Measurements from ENCODE around the gene RASGRP4.

The RASGRP4 gene

DNA sequence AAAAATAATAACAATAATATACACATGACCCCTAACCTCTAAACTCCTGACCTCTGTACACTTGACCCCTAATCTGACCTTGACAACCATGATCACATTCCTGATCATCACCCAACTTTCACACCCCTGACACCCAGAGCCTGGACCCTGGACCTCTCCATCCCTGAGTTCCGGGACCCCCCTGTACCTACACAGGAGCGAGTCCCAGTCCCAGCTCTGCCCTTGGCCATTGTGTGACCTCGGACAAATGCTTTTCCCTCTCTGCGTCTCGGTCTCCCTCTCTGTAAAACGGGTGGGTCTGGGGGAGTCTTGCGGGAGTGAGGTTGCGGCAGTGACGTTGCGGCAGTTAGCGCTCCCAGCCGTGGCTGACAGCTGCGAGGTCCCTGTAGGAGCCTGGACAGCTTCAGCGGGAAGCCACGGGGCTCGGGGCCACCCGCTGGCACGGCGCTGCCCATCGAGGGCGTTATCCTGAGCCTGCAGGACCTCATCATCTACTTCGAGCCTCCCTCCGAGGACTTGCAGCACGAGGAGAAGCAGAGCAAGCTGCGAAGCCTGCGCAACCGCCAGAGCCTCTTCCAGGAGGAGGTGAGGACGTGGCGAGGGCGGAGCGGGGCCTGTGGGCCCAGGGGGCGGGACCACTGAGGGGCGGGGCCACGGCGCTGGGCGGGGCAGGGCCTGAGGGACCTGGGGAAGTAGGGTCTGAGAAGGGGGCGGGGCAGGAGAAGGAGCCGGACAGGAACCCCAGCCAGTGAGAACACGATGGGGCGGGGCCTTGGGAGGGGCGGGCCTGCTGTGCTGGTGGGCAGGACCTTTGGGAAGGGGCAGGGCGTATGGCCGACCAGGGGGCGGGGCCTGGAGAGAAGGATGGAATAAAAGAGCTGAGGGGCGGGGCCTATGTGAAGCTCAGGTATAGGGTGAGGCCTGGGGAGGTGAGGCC is 26.7 kb upstream of the RASGRP4 start:
- peak; percentile 22; the same call in 2 of the 3 replicates for ATAC-seq
- TF ChIP-seq PPARA (CRISPR knock-in tag; IDR thresholded peaks at IDR 0.05; ENCODE audit: borderline replicate concordance) (no peak), GLIS3 (CRISPR knock-in tag; IDR thresholded peaks at IDR 0.05) (no peak), TOX (CRISPR knock-in tag; IDR thresholded peaks at IDR 0.05; ENCODE audit: borderline replicate concordance) (no peak), RARB (CRISPR knock-in tag; IDR thresholded peaks at IDR 0.05) (no peak)
- TF ChIP-seq, protein P1, sequence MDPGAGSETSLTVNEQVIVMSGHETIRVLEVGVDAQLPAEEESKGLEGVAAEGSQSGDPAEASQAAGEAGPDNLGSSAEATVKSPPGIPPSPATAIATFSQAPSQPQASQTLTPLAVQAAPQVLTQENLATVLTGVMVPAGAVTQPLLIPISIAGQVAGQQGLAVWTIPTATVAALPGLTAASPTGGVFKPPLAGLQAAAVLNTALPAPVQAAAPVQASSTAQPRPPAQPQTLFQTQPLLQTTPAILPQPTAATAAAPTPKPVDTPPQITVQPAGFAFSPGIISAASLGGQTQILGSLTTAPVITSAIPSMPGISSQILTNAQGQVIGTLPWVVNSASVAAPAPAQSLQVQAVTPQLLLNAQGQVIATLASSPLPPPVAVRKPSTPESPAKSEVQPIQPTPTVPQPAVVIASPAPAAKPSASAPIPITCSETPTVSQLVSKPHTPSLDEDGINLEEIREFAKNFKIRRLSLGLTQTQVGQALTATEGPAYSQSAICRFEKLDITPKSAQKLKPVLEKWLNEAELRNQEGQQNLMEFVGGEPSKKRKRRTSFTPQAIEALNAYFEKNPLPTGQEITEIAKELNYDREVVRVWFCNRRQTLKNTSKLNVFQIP (CRISPR knock-in tag; IDR thresholded peaks at IDR 0.05; ENCODE audit: borderline replicate concordance, low read depth), result no peak

DNA sequence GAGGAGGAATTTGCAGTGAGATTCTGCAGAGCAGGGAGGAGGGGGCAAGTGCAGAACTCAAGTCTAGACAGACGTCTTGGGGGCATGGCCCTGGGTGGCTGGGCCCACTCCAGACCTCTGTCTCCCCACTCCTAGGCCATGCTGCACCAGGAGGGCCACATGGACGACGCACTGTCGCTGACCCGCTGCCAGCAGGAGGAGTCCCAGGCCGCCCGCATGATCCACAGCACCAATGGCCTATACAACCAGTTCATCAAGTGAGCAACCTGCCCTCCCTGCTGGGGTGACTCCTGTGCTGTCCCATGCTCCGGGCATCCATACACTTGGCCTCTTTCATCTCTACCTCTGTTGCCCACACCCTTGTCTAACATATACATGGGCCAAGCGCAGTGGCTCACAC is 25.6 kb upstream of the RASGRP4 start:
- no peak for ATAC-seq
- TF ChIP-seq SNAI2 (CRISPR knock-in tag; IDR thresholded peaks at IDR 0.05) (no peak), ZNF8 (CRISPR knock-in tag; IDR thresholded peaks at IDR 0.05) (no peak), ARNTL (CRISPR knock-in tag; IDR thresholded peaks at IDR 0.05; ENCODE audit: borderline replicate concordance, low read depth) (no peak), ZNF70 (CRISPR knock-in tag; IDR thresholded peaks at IDR 0.05) (no peak), BACH2 (CRISPR knock-in tag; IDR thresholded peaks at IDR 0.05; ENCODE audit: borderline replicate concordance) (no peak), ZNF565 (CRISPR knock-in tag; conservative IDR thresholded peaks at IDR 0.05; ENCODE audit: low read depth) (no peak), CSDC2 (CRISPR knock-in tag; IDR thresholded peaks at IDR 0.05) (no peak), OSR1 (CRISPR knock-in tag; IDR thresholded peaks at IDR 0.05) (no peak), TCF4 (CRISPR knock-in tag; IDR thresholded peaks at IDR 0.05; ENCODE audit: borderline replicate concordance) (no peak), RARB (CRISPR knock-in tag; IDR thresholded peaks at IDR 0.05) (no peak), ZC3H10 (CRISPR knock-in tag; IDR thresholded peaks at IDR 0.05) (no peak), ZFP3 (CRISPR knock-in tag; IDR thresholded peaks at IDR 0.05) (no peak), GLIS3 (CRISPR knock-in tag; IDR thresholded peaks at IDR 0.05) (no peak), TOX (CRISPR knock-in tag; IDR thresholded peaks at IDR 0.05; ENCODE audit: borderline replicate concordance) (no peak), PPARA (CRISPR knock-in tag; IDR thresholded peaks at IDR 0.05; ENCODE audit: borderline replicate concordance) (no peak), ZFP30 (CRISPR knock-in tag; IDR thresholded peaks at IDR 0.05) (no peak)
- TF ChIP-seq, protein P2, sequence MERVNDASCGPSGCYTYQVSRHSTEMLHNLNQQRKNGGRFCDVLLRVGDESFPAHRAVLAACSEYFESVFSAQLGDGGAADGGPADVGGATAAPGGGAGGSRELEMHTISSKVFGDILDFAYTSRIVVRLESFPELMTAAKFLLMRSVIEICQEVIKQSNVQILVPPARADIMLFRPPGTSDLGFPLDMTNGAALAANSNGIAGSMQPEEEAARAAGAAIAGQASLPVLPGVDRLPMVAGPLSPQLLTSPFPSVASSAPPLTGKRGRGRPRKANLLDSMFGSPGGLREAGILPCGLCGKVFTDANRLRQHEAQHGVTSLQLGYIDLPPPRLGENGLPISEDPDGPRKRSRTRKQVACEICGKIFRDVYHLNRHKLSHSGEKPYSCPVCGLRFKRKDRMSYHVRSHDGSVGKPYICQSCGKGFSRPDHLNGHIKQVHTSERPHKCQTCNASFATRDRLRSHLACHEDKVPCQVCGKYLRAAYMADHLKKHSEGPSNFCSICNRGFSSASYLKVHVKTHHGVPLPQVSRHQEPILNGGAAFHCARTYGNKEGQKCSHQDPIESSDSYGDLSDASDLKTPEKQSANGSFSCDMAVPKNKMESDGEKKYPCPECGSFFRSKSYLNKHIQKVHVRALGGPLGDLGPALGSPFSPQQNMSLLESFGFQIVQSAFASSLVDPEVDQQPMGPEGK (CRISPR knock-in tag; IDR thresholded peaks at IDR 0.05; ENCODE audit: borderline replicate concordance), result no peak
- TF ChIP-seq, protein P1 (CRISPR knock-in tag; IDR thresholded peaks at IDR 0.05; ENCODE audit: borderline replicate concordance, low read depth), result no peak
- TF ChIP-seq, protein P3, sequence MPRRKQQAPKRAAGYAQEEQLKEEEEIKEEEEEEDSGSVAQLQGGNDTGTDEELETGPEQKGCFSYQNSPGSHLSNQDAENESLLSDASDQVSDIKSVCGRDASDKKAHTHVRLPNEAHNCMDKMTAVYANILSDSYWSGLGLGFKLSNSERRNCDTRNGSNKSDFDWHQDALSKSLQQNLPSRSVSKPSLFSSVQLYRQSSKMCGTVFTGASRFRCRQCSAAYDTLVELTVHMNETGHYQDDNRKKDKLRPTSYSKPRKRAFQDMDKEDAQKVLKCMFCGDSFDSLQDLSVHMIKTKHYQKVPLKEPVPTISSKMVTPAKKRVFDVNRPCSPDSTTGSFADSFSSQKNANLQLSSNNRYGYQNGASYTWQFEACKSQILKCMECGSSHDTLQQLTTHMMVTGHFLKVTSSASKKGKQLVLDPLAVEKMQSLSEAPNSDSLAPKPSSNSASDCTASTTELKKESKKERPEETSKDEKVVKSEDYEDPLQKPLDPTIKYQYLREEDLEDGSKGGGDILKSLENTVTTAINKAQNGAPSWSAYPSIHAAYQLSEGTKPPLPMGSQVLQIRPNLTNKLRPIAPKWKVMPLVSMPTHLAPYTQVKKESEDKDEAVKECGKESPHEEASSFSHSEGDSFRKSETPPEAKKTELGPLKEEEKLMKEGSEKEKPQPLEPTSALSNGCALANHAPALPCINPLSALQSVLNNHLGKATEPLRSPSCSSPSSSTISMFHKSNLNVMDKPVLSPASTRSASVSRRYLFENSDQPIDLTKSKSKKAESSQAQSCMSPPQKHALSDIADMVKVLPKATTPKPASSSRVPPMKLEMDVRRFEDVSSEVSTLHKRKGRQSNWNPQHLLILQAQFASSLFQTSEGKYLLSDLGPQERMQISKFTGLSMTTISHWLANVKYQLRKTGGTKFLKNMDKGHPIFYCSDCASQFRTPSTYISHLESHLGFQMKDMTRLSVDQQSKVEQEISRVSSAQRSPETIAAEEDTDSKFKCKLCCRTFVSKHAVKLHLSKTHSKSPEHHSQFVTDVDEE (CRISPR knock-in tag; IDR thresholded peaks at IDR 0.05), result no peak

DNA sequence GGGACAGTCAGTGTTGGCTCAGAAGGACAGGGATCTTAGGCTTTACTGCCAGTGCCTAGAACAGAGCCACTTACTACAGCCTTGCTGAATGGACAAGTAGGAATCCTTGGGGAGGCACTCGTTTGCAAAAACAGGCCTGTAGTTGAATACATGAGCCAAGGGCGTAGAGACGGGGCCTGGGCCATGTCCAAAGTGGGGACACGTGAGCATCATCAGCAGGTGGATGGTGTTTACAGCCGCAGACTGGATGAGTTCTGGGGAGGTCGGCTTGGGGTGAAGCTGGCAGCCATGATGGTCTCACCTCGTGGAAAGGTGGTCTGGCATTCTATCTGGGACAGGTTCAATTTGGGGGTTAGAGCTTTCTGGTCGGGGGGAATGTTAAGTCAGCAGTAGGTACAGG is 25.0 kb upstream of the RASGRP4 start:
- ATAC-seq, result no peak
- TF ChIP-seq ESRRG (CRISPR knock-in tag; IDR thresholded peaks at IDR 0.05), result no peak
- TF ChIP-seq, protein P4, sequence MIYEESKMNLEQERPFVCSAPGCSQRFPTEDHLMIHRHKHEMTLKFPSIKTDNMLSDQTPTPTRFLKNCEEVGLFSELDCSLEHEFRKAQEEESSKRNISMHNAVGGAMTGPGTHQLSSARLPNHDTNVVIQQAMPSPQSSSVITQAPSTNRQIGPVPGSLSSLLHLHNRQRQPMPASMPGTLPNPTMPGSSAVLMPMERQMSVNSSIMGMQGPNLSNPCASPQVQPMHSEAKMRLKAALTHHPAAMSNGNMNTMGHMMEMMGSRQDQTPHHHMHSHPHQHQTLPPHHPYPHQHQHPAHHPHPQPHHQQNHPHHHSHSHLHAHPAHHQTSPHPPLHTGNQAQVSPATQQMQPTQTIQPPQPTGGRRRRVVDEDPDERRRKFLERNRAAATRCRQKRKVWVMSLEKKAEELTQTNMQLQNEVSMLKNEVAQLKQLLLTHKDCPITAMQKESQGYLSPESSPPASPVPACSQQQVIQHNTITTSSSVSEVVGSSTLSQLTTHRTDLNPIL (CRISPR knock-in tag; IDR thresholded peaks at IDR 0.05; ENCODE audit: low read depth), result no peak
- TF ChIP-seq, protein P5, sequence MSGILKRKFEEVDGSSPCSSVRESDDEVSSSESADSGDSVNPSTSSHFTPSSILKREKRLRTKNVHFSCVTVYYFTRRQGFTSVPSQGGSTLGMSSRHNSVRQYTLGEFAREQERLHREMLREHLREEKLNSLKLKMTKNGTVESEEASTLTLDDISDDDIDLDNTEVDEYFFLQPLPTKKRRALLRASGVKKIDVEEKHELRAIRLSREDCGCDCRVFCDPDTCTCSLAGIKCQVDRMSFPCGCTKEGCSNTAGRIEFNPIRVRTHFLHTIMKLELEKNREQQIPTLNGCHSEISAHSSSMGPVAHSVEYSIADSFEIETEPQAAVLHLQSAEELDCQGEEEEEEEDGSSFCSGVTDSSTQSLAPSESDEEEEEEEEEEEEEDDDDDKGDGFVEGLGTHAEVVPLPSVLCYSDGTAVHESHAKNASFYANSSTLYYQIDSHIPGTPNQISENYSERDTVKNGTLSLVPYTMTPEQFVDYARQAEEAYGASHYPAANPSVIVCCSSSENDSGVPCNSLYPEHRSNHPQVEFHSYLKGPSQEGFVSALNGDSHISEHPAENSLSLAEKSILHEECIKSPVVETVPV (CRISPR knock-in tag; IDR thresholded peaks at IDR 0.05), result no peak
- TF ChIP-seq GLIS3 (CRISPR knock-in tag; IDR thresholded peaks at IDR 0.05), result no peak
- no peak for TF ChIP-seq RARB (CRISPR knock-in tag; IDR thresholded peaks at IDR 0.05)
- no peak for TF ChIP-seq ZNF8 (CRISPR knock-in tag; IDR thresholded peaks at IDR 0.05)
- no peak for TF ChIP-seq ZC3H10 (CRISPR knock-in tag; IDR thresholded peaks at IDR 0.05)
- no peak for TF ChIP-seq CSDC2 (CRISPR knock-in tag; IDR thresholded peaks at IDR 0.05)
- TF ChIP-seq, protein P1 (CRISPR knock-in tag; IDR thresholded peaks at IDR 0.05; ENCODE audit: borderline replicate concordance, low read depth), result no peak
